NCI-H2171 treated with DMSO at 0.1 percent for 48 hours (cell line): ENCODE results near the gene OR7G3.

ENCODE experiments used
- DNase-seq: peaks from one replicate; lab custom pipeline; 2025; lab: John Stamatoyannopoulos, UW

Gene OR7G3

DNA sequence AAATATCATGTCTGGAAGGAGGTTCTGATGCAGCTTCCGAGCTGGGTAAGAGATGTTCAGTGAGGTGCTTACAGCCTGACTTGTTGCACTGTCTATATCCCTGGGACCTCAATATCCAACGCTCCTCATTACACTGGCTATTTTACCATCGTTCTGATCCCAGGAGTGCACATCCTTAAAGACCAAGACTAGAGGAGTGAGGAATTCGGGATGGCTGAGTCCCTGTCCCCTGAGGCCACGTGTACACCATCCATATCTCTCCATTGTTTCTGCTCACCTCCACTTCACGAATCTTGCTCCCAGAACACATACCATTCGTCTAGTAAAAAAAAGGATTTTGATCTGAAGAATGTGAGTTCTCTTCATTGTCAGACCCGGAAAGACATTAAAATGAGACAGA is 19.4 kb downstream of the OR7G3 start, which contains the start of gene OR7G2:
Gene OR7G2 (minus strand): TSS at position 101 of the 400 bp plus-strand sequence. CDS start 4,232 bp downstream, outside the sequence.
- no peak for DNase-seq

DNA sequence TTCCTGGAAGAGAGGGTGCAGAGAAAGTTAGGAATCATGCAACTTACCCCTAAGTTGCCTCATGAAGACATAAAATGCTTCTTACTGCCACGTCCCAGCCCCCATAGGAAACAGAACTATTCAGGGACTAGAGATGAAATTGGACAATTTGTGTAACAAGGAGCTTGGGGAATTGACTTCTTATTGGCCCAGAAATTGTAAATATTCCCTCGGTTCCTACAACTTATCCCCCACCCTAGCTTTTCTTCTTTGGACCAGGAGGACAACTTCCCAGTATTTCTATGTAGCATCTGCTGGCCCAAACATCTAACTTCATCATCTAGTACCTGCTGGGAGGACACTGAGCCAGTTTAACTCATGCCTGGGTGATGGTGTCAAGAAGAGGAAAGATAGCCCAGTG is 40.0 kb downstream of the OR7G3 start, which contains the start of gene OR1M1:
Gene OR1M1 (plus strand): TSS at position 301 of the 400 bp plus-strand sequence. CDS start 6,184 bp downstream, outside the sequence.
- DNase-seq: no peak

DNA sequence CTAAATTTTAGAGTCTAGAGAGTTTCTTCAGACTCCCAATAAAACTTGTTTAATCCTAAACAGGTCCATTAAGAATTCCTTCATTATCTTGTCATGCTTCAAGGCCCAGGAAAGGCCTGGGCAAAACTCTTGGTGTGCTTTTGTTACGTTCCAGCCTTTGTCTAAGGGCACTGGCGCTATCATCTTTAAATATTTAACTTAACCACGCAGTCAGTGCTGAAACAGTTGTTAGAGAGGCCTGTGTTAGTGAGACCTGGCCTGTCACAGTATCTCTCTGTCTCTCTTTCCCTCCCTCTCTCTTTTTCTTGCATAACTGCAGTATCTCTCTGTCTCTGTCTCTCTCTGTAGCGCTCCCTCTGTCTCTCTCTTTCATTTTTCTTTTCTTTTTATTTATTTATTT is 48.1 kb downstream of the OR7G3 start:
- no peak for DNase-seq

DNA sequence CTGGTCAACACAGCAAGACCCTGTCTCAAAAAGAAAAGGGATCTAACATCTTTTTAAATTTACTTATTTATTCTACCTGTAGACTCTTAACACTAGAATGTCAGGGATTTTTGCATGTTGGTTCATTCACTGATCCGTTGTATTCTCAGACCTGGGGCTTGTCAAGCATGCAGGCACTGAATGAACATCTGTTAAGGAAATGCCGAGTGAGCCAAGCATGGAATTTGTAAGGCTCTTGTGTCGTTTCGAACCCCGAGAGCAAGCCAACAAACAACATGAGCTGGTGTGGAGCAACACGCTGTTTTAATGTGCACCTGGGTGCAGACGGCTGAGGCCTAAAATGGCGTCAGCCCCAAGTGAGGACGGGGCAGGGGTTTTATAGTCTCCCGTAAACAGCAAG is 49.8 kb downstream of the OR7G3 start:
- no peak for DNase-seq
